ENCODE data around the gene CCR6.
"Not testable (repeated sequence)": the region's sequence is repeated elsewhere in the genome, so short reads cannot be mapped to it uniquely, and the experiment has no call there.

The CCR6 gene

GRCh38 chr6:167169867-167170266 is 47.0 kb downstream of the CCR6 start:
- DNase-seq (ENCODE audit: low read depth in 2 of 2), result not testable (repeated sequence)

- DNase-seq (ENCODE audit: low read depth in 2 of 2), result not testable (repeated sequence)
Observed at GRCh38 chr6:167171300-167171699, 48.4 kb downstream of the CCR6 start.

- not testable (repeated sequence) for DNase-seq (ENCODE audit: low read depth in 2 of 2)
Observed at GRCh38 chr6:167172011-167172410, 49.1 kb downstream of the CCR6 start.

GRCh38 chr6:167177271-167177670 is 54.4 kb downstream of the CCR6 start:
- not testable (repeated sequence) for DNase-seq (ENCODE audit: low read depth in 2 of 2)

- DNase-seq (ENCODE audit: low read depth in 2 of 2), result not testable (repeated sequence)
Observed at GRCh38 chr6:167178896-167179655, 56.2 kb downstream of the CCR6 start.

- not testable (repeated sequence) for DNase-seq (ENCODE audit: low read depth in 2 of 2)
Observed at GRCh38 chr6:167180086-167180485, 57.2 kb downstream of the CCR6 start.

GRCh38 chr6:167181351-167181750 is 58.5 kb downstream of the CCR6 start:
- not testable (repeated sequence) for DNase-seq (ENCODE audit: low read depth in 2 of 2)

GRCh38 chr6:167182913-167183314 is 60.0 kb downstream of the CCR6 start:
- DNase-seq (ENCODE audit: low read depth in 2 of 2), result not testable (repeated sequence)

- DNase-seq (ENCODE audit: low read depth in 2 of 2), result not testable (repeated sequence)
Observed at GRCh38 chr6:167185101-167185500, 62.2 kb downstream of the CCR6 start.

GRCh38 chr6:167187275-167187674 is 64.4 kb downstream of the CCR6 start:
- not testable (repeated sequence) for DNase-seq (ENCODE audit: low read depth in 2 of 2)

Measured in stimulated activated CD4-positive, alpha-beta T cell treated with anti-CD3 and anti-CD28 coated beads, Interleukin-1b, Interleukin-23, amount 100 ng/mL, for 4 hours (primary cell).